Left cardiac atrium (tissue), 4 donors: ENCODE results near the gene TTF2. TPM values are rescaled to one million over a fixed set of nuclear protein-coding genes. Genes with fewer than 3 reads are reported as not detected.
"Not testable (repeated sequence)": the region's sequence is repeated elsewhere in the genome, so short reads cannot be mapped to it uniquely, and the experiment has no call there.

ENCODE experiments used
- ATAC-seq, 2 donors: fragments of 200-7000 bp; cut with Tn5 transposase; one replicate each; pipeline ENCODE4 v1.9.1; 2020; ENCODE audit warnings: mild to moderate bottlenecking in 2 of 2, moderate library complexity in 2 of 2
- DNase-seq: peaks from one replicate; pipeline ENCODE4 v3.0.0-alpha.2; 2020
- intact Hi-C, 2 donors: fragments of 100-400 bp; cut with DNase I; formaldehyde crosslinking; loops; one replicate each; pipeline versions ENCODE4 v1.14.1 to v1.15.1; 2022 to 2023
- microRNA-seq, 2 donors: library from miRNA; unstranded; fragments of <30 nt; microRNA quantifications; one replicate each; pipeline ENCODE4 v1.2.0, GENCODE V29; 2020
- total RNA-seq, 2 donors: library from RNA; stranded (reverse); fragmentation: NEBNext Ultra II Directional; extraction: Animal tissue kit (Norgen Biotek cat#: 25700); gene quantifications; one replicate each; pipeline ENCODE4 v1.2.1, GENCODE V29; 2021
- donor health status: DM: no; HTN: yes; CAD: no.
- donor health status: DM: no; HTN: yes; CAD: no; lungs with severe emphysema.
- donor health status: DM: yes; HTN: yes; CAD: no.
- donor health status: Dilated cardiomyopathy.

TTF2 gene
- total RNA-seq, 2 donors from 2014 or later, result 8.0 to 9.4 TPM

GRCh38 chr1:117137281-117137855, 77.2 kb downstream of the TTF2 start:
- DNase-seq (no peak), ATAC-seq (no peak)
- intact Hi-C loops, result no loop called here

DNA sequence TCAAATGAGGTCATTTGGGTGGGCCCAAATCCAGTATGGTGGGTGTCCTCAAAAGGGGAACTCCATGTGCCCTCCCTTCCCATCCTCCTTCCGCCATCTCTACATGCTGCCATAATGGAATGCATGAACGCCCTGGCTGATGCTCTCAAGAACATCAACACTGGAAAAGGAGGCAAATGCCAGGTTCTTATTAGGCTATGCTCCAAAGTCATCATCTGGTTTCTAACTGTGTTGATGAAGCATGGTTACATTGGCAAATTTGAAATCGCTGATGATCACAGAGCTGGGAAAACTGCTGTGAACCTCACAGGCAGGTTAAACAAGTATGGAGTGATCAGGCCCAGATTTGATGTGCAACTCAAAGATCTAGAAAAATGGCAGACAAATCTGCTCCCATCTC, 78.0 kb downstream of the TTF2 start:
- intact Hi-C loops, result no loop called here

DNA sequence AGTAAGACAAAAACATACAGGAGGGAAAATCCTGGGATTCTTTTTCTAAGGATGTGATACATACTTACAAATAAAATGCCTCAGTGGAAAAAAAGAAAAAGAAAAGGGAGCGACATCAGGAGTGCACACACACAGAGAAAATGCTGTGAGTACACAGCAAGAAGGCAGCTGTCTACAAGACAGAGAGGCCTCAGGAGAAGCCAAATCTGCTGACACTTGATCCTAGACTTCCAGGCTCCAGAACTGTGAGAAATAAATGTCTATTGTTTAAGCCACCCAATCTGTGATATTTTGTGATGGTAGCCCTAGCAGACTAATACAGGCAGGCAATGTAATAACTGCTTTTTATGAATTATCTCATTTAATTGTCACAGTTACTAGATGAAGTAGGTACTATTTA, 78.4 kb downstream of the TTF2 start:
- intact Hi-C loops, result no loop called here
- no peak for DNase-seq
- no peak for ATAC-seq

More for the DNA sequence above, 78.0 kb downstream of the TTF2 start:
- DNase-seq, result no peak
- ATAC-seq, result no peak

DNA sequence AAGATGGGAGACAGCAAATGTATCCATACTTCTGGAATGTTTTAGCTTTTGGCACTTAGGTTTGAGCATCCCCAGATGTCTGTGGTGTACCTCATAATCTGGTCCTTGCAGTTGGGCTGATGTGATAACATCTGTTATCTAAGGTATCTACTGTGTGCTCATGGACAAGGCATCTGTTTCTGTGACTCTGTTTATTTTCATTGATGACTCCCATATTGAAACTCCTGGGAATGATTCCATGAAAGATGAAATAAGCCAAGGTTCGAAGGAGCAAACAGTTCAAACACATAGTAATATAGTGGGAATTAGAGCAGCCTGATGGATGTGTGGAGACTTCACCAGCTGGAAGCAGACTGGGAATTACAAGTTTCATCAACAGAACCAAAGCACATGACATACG, 82.1 kb downstream of the TTF2 start:
- DNase-seq (no peak), ATAC-seq (no peak)
- intact Hi-C loops, result no loop called here

DNA sequence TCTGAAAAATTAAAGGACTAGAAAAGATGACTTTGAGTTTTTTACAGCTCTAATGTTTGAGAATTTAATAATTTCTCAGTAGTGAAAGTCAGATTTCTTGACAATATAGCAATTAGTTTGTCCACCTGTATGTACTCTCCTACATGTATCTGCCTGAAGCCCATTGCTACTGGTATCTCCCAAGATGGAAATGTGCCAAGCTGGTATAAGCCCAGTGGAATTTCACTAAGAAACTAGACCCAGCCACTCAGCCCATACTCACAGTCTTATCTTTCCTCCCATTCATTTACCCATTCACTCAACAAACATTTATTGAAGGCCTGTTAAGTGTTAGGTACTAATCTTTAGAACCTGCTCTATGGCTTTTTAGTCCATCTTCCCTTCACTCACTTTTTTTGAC, 83.0 kb downstream of the TTF2 start:
- DNase-seq (no peak), ATAC-seq (no peak)
- intact Hi-C loops, result no loop called here

DNA sequence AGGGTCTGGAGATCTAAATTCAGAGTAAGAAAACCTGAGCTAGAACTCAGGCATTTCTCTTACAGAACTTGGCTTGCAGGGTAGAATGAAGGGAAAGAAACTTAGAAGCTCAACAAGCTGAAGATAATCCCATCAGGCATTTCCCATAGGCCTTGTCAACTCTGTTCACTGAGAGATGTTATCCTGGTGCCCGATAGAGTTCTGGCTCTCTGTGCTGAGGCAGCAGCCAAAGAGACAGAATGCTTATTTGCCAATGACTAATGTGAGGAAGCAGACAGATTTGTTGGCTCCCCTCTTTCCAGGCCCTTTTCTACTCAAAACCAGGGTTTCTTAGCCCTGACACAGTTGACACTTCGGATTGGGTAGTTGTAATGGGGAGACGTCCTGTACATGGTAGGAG, 83.7 kb downstream of the TTF2 start:
- DNase-seq, result no peak
- peak; percentile 39 to 45 for ATAC-seq
- intact Hi-C loops, result no loop called here

DNA sequence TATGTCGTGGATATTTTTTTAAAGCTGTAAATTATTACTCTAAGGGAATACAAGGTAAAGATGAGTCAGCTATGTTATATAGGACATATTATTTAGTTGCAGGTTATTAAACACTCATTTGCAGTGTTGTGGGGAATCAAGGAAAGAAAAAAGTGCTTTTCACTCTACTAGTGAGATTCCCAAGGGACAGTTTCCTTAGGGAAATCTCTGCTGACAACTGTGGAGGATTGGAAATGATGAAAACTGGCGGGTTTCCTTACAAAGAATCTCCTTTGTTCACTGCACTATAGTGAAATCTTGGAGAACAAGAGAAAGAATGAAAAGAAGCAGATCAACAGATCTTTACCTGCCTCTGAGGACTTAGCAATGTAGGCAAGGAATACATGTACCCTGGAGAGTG, 85.9 kb downstream of the TTF2 start:
- ATAC-seq, result no peak
- intact Hi-C loops, result no loop called here
- DNase-seq, result no peak

GRCh38 chr1:117146575-117147340, 86.6 kb downstream of the TTF2 start:
- DNase-seq, result peak; percentile 32
- ATAC-seq, result peak; percentile 70 to 77
- intact Hi-C loops, result no loop called here

- intact Hi-C loops, result no loop called here
- DNase-seq (no peak), ATAC-seq (no peak)
These were observed 87.3 kb downstream of the TTF2 start for GRCh38 chr1:117147341-117147831.

DNA sequence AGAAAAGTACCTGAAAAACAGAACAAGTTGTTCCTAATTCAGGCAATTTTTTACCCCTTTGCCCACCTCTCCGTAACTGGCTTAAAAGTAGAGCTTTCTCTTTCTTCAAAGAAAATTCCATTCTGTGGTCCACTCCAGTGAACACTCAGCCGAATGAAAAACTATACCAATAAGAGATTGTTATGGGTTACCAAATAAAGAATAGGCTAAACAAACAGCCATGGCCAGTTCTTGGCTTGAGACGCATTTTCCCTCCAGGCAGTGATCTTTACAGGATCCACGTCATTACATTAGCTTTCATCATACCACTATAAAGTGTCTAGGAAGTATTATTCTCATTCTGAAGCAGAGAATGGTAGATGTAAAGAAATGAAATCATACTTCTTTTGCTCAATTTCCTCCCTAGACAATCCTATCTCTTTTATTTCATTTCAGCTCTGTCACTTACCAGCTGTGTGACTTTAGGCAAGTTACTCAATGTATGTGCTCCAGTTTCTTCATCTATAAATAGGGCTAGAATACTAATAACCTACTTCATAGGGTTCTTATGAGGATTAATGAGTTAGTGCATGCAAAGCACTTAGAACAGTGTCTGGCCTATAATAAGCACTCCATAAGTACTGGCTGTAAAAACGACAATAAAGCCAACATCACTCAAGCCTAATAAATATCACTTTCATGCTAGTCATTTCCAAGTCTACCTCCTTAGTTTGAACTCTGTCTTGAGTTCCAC, 87.9 kb downstream of the TTF2 start:
- DNase-seq (no peak), ATAC-seq (no peak)
- intact Hi-C loops, result no loop called here

DNA sequence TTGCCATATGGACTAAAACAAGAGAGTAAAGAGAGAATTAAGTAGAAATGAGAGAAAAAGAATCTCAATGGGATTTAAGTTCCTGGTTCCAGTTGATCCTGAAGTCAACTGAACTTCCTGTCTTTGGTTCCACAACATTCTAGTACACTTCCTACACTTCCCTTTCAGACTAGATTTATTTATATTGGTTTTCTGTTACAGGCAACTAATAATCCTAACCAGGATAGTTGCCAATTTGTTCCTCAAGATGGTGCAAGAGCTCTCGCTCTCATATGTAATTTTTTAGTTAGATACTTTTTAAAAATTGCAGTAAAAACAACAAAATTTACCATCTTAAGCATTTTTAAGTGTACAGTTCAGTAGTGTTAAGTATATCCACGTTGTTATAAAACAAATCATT, 90.2 kb downstream of the TTF2 start:
- intact Hi-C loops, result no loop called here
- ATAC-seq (no peak), DNase-seq (no peak)

GRCh38 chr1:117151305-117151704, 91.2 kb downstream of the TTF2 start:
- ATAC-seq, intact Hi-C loops, DNase-seq: not testable (repeated sequence)

Small RNAs within 50 kb of the gene (microRNA-seq; reads per million reads assigned to microRNA genes)
- gene MIR942, result 4.9 to 5.2 reads per million in 2 donors

Other genes with a start within 250 kb of the TTF2 start
- gene PTGFRN, start 150.4 kb upstream of the TTF2 start, total RNA-seq, result 100 to 1,000 TPM; 159 to 179 TPM
- gene CD101, start 58.6 kb upstream of the TTF2 start, total RNA-seq, result 1 to 10 TPM; 1.1 to 3.1 TPM
- gene TRIM45, start 61.4 kb downstream of the TTF2 start, total RNA-seq, result 10 to 100 TPM in 1 of 2 donors, 1 to 10 TPM in 1; 8.2 to 14.3 TPM
- gene VTCN1, start 150.6 kb downstream of the TTF2 start, total RNA-seq, result not detected